HepG2 (cell line): ENCODE data around the gene PSORS1C1. TPM values are rescaled to one million over a fixed set of nuclear protein-coding genes. Genes with fewer than 3 reads are reported as not detected.

ENCODE experiments used
- ATAC-seq: fragments of 200-7000 bp; cut with Tn5 transposase; 3 replicates; pipeline ENCODE4 v1.9.1; 2020; ENCODE audit warnings: mild to moderate bottlenecking, moderate library complexity
- BruUV-seq: library from RNA; stranded (reverse); fragments of 400-500 nt; replicated peaks from 2 replicates; lab custom pipeline; 2021; lab: Mats Ljungman, UMichigan
- CTCF ChIA-PET: fragments of 300-600 bp; formaldehyde crosslinking; extraction: SDS; loops from one replicate; lab custom pipeline; 2021; ENCODE audit warnings: low total read pairs, inconsistent platforms, low intra/inter-chr PET ratio; lab: Yijun Ruan, JAX
- POLR2A ChIA-PET: fragments of 350-600 bp; sonication (Branson Sonifier 250); formaldehyde crosslinking; loops from one replicate; lab custom pipeline; 2020; ENCODE audit warnings: antibody characterized with exemption, inconsistent platforms; lab: Yijun Ruan, JAX
- DNase-seq: peaks from one replicate; pipeline ENCODE4 v3.0.0-alpha.2; 2015; ENCODE audit warnings: low spot score
- FAIRE-seq: peaks from 3 replicates; lab custom pipeline; 2011; peaks lifted over from hg19 to GRCh38; lab: Jason Lieb, UNC
- H2AFZ ChIP-seq: one replicate; pipeline ENCODE4 v1.6.1; 2011; ENCODE audit warnings: low read length, inconsistent platforms
- H3K27ac ChIP-seq: fragments of 300-600 bp; 3 replicates; pipeline ENCODE4 v1.8.0; 2011; ENCODE audit warnings: mixed run types, mild to moderate bottlenecking, mixed read lengths, low read length, inconsistent platforms; ENCODE audit not compliant: insufficient read depth; ENCODE audit errors: extremely low read length
- H3K27me3 ChIP-seq, 2 experiments: fragments of 200-600 bp in 1 of 2; 2 replicates in 1 of 2; 3 replicates in 1 of 2; pipeline versions ENCODE4 v1.6.0 to v1.8.0; 2011; ENCODE audit warnings: low read length in 2 of 2, mild to moderate bottlenecking in 2 of 2, moderate library complexity in 2 of 2, inconsistent platforms in 1 of 2; ENCODE audit not compliant: insufficient read depth in 2 of 2, control insufficient read depth in 1 of 2
- H3K36me3 ChIP-seq, 2 experiments: fragments of 200-600 bp in 1 of 2; replicated peaks in 1 of 2; 2 replicates in 1 of 2; 3 replicates in 1 of 2; pipeline versions ENCODE4 v1.5.1 to v1.8.0; 2011; ENCODE audit warnings: low read length in 2 of 2, inconsistent platforms in 1 of 2; ENCODE audit not compliant: insufficient read depth in 2 of 2, control insufficient read depth in 1 of 2
- H3K4me1 ChIP-seq: 2 replicates; pipeline ENCODE4 v1.5.1; 2012; ENCODE audit warnings: low read length, inconsistent platforms; ENCODE audit not compliant: insufficient read depth
- H3K4me2 ChIP-seq: 2 replicates; pipeline ENCODE4 v1.6.0; 2011; ENCODE audit warnings: low read depth, low read length, inconsistent platforms
- H3K4me3 ChIP-seq, 3 experiments: fragments of 200-600 bp in 1 of 3; sonication (generic), shearing (Covaris generic) in 1 of 3; replicated peaks in 1 of 3; 2 replicates each; pipeline ENCODE4 v1.5.1; 2011 to 2016; ENCODE audit warnings: low read length in 3 of 3, inconsistent platforms in 2 of 3, low read depth in 2 of 3, mild to moderate bottlenecking in 2 of 3, control low read depth in 1 of 3, mixed read lengths in 1 of 3; ENCODE audit not compliant: insufficient read depth in 1 of 3
- H3K79me2 ChIP-seq: one replicate; pipeline ENCODE4 v1.6.1; 2011; ENCODE audit warnings: low read length, inconsistent platforms; ENCODE audit not compliant: insufficient read depth
- H3K9ac ChIP-seq: 2 replicates; pipeline ENCODE4 v1.6.0; 2011; ENCODE audit warnings: mild to moderate bottlenecking, low read depth, low read length, inconsistent platforms; ENCODE audit not compliant: insufficient read depth
- H3K9me3 ChIP-seq: 2 replicates; pipeline ENCODE4 v1.5.1; 2012; ENCODE audit warnings: mild to moderate bottlenecking, low read length
- H4K20me1 ChIP-seq: 2 replicates; pipeline ENCODE4 v1.6.0; 2011; ENCODE audit warnings: inconsistent platforms, mild to moderate bottlenecking, low read length, moderate library complexity; ENCODE audit not compliant: insufficient read depth
- FOXO4 ChIP-seq: sonication (generic); formaldehyde crosslinking; conservative IDR thresholded peaks from 2 replicates; pipeline ENCODE4 v1.8.1; 2023; ENCODE audit warnings: missing genetic modification reagents
- HMGA1 ChIP-seq: sonication (generic); formaldehyde crosslinking; conservative IDR thresholded peaks from 2 replicates; pipeline ENCODE4 v1.4.0; 2020; ENCODE audit warnings: missing genetic modification reagents
- MYC ChIP-seq: sonication (generic); formaldehyde crosslinking; IDR thresholded peaks from 2 replicates; pipeline ENCODE4 v1.9.0; 2021; ENCODE audit warnings: missing genetic modification reagents, borderline replicate concordance
- PHF20 ChIP-seq: sonication (generic); formaldehyde crosslinking; IDR thresholded peaks from 2 replicates; pipeline ENCODE4 v1.5.0; 2020; ENCODE audit warnings: mild to moderate bottlenecking, missing genetic modification reagents
- RFXAP ChIP-seq: sonication (generic); formaldehyde crosslinking; IDR thresholded peaks from 2 replicates; pipeline ENCODE4 v1.4.0; 2020; ENCODE audit warnings: missing genetic modification reagents, borderline replicate concordance
- SP2 ChIP-seq: sonication (generic); formaldehyde crosslinking; IDR thresholded peaks from 2 replicates; pipeline ENCODE4 v1.5.1; 2020; ENCODE audit warnings: mild to moderate bottlenecking, missing genetic modification reagents
- TOE1 ChIP-seq: sonication (generic); formaldehyde crosslinking; IDR thresholded peaks from 2 replicates; pipeline ENCODE4 v1.4.0; 2020; ENCODE audit warnings: mild to moderate bottlenecking, missing genetic modification reagents
- ZBTB37 ChIP-seq: sonication (generic); formaldehyde crosslinking; IDR thresholded peaks from 2 replicates; pipeline ENCODE4 v1.4.0; 2020; ENCODE audit warnings: mild to moderate bottlenecking, missing genetic modification reagents
- ZBTB38 ChIP-seq: sonication (generic); formaldehyde crosslinking; IDR thresholded peaks from 2 replicates; pipeline ENCODE4 v1.5.1; 2020; ENCODE audit warnings: mild to moderate bottlenecking, missing genetic modification reagents
- WGBS: methylation state at CpG from one replicate; pipeline ENCODE4 v1.1.6; 2017; ENCODE audit warnings: low lambda C conversion rate; 5-methylcytosine and 5-hydroxymethylcytosine counted together
- in situ Hi-C: cut with HindIII; loops from 2 replicates; pipeline ENCODE4 v1.10.0; 2017; ENCODE audit warnings: low pct_unique_long_range_greater_than_20kb; ENCODE audit not compliant: extremely low pct_ligation_motif_present
- intact Hi-C: fragments of 100-400 bp; cut with micrococcal nuclease; formaldehyde crosslinking; loops from one replicate; pipeline ENCODE4 v1.10.0; 2022; ENCODE audit not compliant: unreplicated experiment
- polyA plus RNA-seq, 8 experiments: library from polyadenylated mRNA; depleted of rRNA in 3 of 8; stranded (reverse) in 7 of 8; unstranded in 1 of 8; fragments of >200 nt; fragmentation: Illumina TruSeq in 4 of 8; extraction: Trizol in 4 of 8; gene quantifications; 2 replicates each; pipeline versions ENCODE4 v1.2.1 to v1.2.3, GENCODE V29; 2011 to 2016; ENCODE audit warnings: low read depth in 4 of 8, missing spikeins in 1 of 8, mixed read lengths in 1 of 8; ENCODE audit not compliant: insufficient read depth in 1 of 8
- total RNA-seq, 5 experiments: library from RNA; depleted of rRNA; stranded (reverse); fragments of >200 nt; fragmentation: Illumina TruSeq; extraction: Trizol; gene quantifications; 2 replicates each; pipeline ENCODE4 v1.2.3, GENCODE V29; 2016; ENCODE audit warnings: low read depth in 1 of 5

The PSORS1C1 gene
- total and polyA plus RNA-seq, 2 of the 13 experiments (the other 11 are each of a cell fraction or from before 2014, with no cell fraction given), result 0.01 to 0.02 TPM

- BruUV-seq, result no TSS peak
- no peak for TF ChIP-seq MYC
- TF ChIP-seq FOXO4, result 0 out of 2 replicates have a peak, but pooled peaks have one; percentile 60
- no peak for TF ChIP-seq PHF20 (CRISPR knock-in tag)
- TF ChIP-seq ZBTB38 (CRISPR knock-in tag), result no peak
- no peak for TF ChIP-seq RFXAP
- no peak for TF ChIP-seq SP2
- Histone ChIP-seq H3K27ac (no peak overlapping the region), H3K9me3 (no peaks in the 10 kb centered on the region), H3K9ac (no peak overlapping the region), H3K36me3 (peaks cover 12 to 59% of the 10 kb centered on the region in 2 experiments), H3K4me2 (no peak overlapping the region), H3K79me2 (peaks cover 31% of the 10 kb centered on the region), H4K20me1 (peaks cover 4% of the 10 kb centered on the region; the same call in 1 of the 2 replicates), H2AFZ (no peak overlapping the region), H3K4me1 (peaks cover 14% of the 10 kb centered on the region), H3K27me3 (no peaks in the 10 kb centered on the region), H3K4me3 (no peak overlapping the region)
- in situ Hi-C loops, result no loop called here
- 96% methylated on average over 8 of the region's 8 CpGs for WGBS
- ChIA-PET POLR2A (no interaction called here), CTCF (no interaction called here)
- ATAC-seq (no peak), DNase-seq (no peak), FAIRE-seq (peak; percentile 32)
- intact Hi-C loops, result no loop called here
Observed at GRCh38 chr6:31178143-31179041, 63.8 kb downstream of the PSORS1C1 start.

GRCh38 chr6:31179042-31179386, 64.4 kb downstream of the PSORS1C1 start:
- DNase-seq, result no peak
- CTCF ChIA-PET, result no interaction called here
- POLR2A ChIA-PET, result no interaction called here
- Histone ChIP-seq H3K27me3 (no peaks in the 10 kb centered on the region), H2AFZ (no peak overlapping the region), H3K36me3 (peaks cover 12 to 55% of the 10 kb centered on the region in 2 experiments), H3K4me2 (no peak overlapping the region), H3K4me1 (peaks cover 20% of the 10 kb centered on the region), H3K79me2 (peaks cover 37% of the 10 kb centered on the region), H3K27ac (no peak overlapping the region), H3K9ac (no peak overlapping the region), H3K9me3 (no peaks in the 10 kb centered on the region), H3K4me3 (no peak overlapping the region), H4K20me1 (peaks cover 4% of the 10 kb centered on the region; the same call in 1 of the 2 replicates)
- no TSS peak for BruUV-seq
- intact Hi-C loops (no loop called here), in situ Hi-C loops (no loop called here)
- no peak for FAIRE-seq
- WGBS, result 96% methylated on average over 4 of the region's 4 CpGs
- ATAC-seq, result no peak
- TF ChIP-seq HMGA1 (CRISPR knock-in tag), result no peak
- TF ChIP-seq TOE1, result no peak
- no peak for TF ChIP-seq ZBTB37
